ENCODE measurements around the gene UFSP1. TPM values are rescaled to one million over a fixed set of nuclear protein-coding genes. Genes with fewer than 3 reads are reported as not detected.

Gene UFSP1
- total and polyA plus RNA-seq, 2 of the 13 experiments (the other 11 are each of a cell fraction or from before 2014, with no cell fraction given): 0.65 to 3.3 TPM

DNA sequence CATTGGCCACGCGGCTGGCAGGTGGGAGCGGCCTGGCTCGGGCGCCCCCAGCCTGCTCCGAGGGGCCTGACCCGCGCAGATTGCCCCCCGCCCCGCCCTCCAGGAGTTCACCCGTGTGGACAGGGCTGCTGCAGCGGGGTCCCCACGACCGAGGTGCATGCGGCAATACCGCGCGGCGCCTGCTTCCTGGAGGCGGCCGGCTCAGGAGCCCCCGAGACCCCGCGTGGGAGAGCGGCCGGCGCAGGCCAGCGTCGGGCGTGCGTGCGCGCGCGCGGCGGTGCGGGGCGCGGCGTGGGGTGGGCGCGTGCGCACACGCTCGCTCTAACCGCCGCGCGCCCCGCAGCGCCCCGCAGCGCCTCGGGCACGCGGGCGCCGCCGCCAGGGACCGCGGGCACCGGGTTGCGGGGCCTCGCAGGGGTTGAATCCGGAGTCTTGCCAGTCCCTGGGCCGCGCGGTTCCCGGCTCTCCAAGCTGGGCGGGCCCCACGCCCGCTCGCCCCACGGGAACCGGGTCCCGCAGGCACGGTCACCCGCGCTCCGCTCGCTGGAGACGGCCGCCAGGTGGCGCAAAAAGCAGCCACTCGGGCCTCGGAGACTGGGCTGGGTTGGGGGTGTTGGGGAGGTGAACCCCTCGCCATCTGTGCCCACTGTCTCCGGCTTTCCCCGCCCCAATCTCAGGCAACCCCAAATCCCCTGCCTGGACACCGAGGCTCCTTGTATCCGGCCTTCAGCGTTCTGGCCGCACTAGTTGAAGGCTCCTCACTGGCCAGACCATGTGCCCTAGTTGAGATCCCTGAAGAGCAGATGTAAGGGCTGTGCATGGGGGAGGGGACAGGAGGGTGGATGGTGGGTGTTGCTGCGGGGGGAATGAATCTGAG, 7.5 kb upstream of the UFSP1 start (continued):
- TF ChIP-seq, protein P1, sequence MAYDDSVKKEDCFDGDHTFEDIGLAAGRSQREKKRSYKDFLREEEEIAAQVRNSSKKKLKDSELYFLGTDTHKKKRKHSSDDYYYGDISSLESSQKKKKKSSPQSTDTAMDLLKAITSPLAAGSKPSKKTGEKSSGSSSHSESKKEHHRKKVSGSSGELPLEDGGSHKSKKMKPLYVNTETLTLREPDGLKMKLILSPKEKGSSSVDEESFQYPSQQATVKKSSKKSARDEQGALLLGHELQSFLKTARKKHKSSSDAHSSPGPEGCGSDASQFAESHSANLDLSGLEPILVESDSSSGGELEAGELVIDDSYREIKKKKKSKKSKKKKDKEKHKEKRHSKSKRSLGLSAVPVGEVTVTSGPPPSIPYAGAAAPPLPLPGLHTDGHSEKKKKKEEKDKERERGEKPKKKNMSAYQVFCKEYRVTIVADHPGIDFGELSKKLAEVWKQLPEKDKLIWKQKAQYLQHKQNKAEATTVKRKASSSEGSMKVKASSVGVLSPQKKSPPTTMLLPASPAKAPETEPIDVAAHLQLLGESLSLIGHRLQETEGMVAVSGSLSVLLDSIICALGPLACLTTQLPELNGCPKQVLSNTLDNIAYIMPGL (CRISPR knock-in tag; IDR thresholded peaks at IDR 0.05; ENCODE audit: borderline replicate concordance in 1 of 2, low read depth in 1 of 2): 0 out of 4 replicates have a peak, but pooled peaks of 1 of the 2 experiments have one; percentile 16
- TF ChIP-seq, protein P2, sequence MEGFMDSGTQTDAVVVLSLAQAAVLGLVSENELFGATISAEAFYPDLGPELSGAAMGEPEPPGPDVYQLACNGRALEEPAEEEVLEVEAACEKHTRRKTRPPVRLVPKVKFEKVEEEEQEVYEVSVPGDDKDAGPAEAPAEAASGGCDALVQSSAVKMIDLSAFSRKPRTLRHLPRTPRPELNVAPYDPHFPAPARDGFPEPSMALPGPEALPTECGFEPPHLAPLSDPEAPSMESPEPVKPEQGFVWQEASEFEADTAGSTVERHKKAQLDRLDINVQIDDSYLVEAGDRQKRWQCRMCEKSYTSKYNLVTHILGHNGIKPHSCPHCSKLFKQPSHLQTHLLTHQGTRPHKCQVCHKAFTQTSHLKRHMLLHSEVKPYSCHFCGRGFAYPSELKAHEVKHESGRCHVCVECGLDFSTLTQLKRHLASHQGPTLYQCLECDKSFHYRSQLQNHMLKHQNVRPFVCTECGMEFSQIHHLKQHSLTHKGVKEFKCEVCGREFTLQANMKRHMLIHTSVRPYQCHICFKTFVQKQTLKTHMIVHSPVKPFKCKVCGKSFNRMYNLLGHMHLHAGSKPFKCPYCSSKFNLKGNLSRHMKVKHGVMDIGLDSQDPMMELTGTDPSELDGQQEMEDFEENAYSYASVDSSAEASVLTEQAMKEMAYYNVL (CRISPR knock-in tag; IDR thresholded peaks at IDR 0.05; ENCODE audit: borderline replicate concordance): no peak
- TF ChIP-seq, protein P3, sequence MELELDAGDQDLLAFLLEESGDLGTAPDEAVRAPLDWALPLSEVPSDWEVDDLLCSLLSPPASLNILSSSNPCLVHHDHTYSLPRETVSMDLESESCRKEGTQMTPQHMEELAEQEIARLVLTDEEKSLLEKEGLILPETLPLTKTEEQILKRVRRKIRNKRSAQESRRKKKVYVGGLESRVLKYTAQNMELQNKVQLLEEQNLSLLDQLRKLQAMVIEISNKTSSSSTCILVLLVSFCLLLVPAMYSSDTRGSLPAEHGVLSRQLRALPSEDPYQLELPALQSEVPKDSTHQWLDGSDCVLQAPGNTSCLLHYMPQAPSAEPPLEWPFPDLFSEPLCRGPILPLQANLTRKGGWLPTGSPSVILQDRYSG (CRISPR knock-in tag; IDR thresholded peaks at IDR 0.05): no peak
- no peak for TF ChIP-seq SMARCC2 (IDR thresholded peaks at IDR 0.05)
- no peak for TF ChIP-seq ZNF30 (CRISPR knock-in tag; IDR thresholded peaks at IDR 0.05)
- no peak for TF ChIP-seq ZKSCAN1 (IDR thresholded peaks at IDR 0.05; ENCODE audit: low read length)
- no peak for TF ChIP-seq KDM4B (CRISPR knock-in tag; IDR thresholded peaks at IDR 0.05)
- TF ChIP-seq KLF16 (CRISPR knock-in tag; IDR thresholded peaks at IDR 0.05): no peak
- no peak for TF ChIP-seq ZNF569 (CRISPR knock-in tag; IDR thresholded peaks at IDR 0.05; ENCODE audit: borderline replicate concordance)
- TF ChIP-seq ZIK1 (CRISPR knock-in tag; IDR thresholded peaks at IDR 0.05; ENCODE audit: borderline replicate concordance, low read depth): peak; percentile 45; the same call in 1 of the 2 replicates
- TF ChIP-seq ZKSCAN5 (CRISPR knock-in tag; IDR thresholded peaks at IDR 0.05): no peak
- no peak for TF ChIP-seq ZNF761 (CRISPR knock-in tag; conservative IDR thresholded peaks at IDR 0.05)
- no peak for TF ChIP-seq PRMT3 (CRISPR knock-in tag; IDR thresholded peaks at IDR 0.05; ENCODE audit: borderline replicate concordance, low read depth)
- no peak for TF ChIP-seq ZNF589 (CRISPR knock-in tag; conservative IDR thresholded peaks at IDR 0.05)
- no peak for TF ChIP-seq THAP11 (CRISPR knock-in tag; IDR thresholded peaks at IDR 0.05)
- TF ChIP-seq, protein P4, sequence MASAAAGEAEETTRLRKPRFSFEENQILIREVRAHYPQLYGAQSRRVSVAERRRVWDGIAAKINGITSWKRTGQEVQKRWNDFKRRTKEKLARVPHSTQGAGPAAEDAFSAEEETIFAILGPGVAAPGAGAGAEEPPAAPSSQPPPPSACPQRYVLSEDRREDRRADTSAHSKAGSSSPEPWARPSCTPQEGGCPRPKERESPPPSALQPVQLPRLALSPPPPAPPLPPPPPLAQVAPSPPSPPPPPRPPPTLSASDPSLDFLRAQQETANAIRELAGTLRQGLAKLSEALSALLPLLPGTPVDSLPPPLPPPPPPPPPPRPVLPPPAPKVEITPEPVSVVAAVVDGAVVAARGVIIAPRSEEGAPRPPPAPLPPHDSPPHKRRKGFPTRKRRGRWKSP (CRISPR knock-in tag; IDR thresholded peaks at IDR 0.05): 0 out of 2 replicates have a peak, but pooled peaks have one; percentile 51
- no peak for TF ChIP-seq U2AF2 (IDR thresholded peaks at IDR 0.05; ENCODE audit: low read depth, low read length)
- TF ChIP-seq ZNF3 (CRISPR knock-in tag; IDR thresholded peaks at IDR 0.05): no peak
- TF ChIP-seq, protein P5, sequence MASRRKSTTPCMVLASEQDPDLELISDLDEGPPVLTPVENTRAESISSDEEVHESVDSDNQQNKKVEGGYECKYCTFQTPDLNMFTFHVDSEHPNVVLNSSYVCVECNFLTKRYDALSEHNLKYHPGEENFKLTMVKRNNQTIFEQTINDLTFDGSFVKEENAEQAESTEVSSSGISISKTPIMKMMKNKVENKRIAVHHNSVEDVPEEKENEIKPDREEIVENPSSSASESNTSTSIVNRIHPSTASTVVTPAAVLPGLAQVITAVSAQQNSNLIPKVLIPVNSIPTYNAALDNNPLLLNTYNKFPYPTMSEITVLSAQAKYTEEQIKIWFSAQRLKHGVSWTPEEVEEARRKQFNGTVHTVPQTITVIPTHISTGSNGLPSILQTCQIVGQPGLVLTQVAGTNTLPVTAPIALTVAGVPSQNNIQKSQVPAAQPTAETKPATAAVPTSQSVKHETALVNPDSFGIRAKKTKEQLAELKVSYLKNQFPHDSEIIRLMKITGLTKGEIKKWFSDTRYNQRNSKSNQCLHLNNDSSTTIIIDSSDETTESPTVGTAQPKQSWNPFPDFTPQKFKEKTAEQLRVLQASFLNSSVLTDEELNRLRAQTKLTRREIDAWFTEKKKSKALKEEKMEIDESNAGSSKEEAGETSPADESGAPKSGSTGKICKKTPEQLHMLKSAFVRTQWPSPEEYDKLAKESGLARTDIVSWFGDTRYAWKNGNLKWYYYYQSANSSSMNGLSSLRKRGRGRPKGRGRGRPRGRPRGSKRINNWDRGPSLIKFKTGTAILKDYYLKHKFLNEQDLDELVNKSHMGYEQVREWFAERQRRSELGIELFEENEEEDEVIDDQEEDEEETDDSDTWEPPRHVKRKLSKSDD (CRISPR knock-in tag; IDR thresholded peaks at IDR 0.05; ENCODE audit: low read depth): no peak
- TF ChIP-seq ELF4 (CRISPR knock-in tag; IDR thresholded peaks at IDR 0.05; ENCODE audit: borderline replicate concordance): no peak

All from HepG2 (cell line).